CD4-positive, alpha-beta T cell treated with Interleukin-2 at 100 ng/mL for 4 hours (primary cell): Measurements from ENCODE around the gene SLC8A3.
"Not testable (repeated sequence)": the region's sequence is repeated elsewhere in the genome, so short reads cannot be mapped to it uniquely, and the experiment has no call there.

ENCODE experiments used
- DNase-seq: peaks from one replicate; pipeline ENCODE4 v3.0.0-alpha.2; 2020; ENCODE audit warnings: low spot score

Gene SLC8A3, protein sequence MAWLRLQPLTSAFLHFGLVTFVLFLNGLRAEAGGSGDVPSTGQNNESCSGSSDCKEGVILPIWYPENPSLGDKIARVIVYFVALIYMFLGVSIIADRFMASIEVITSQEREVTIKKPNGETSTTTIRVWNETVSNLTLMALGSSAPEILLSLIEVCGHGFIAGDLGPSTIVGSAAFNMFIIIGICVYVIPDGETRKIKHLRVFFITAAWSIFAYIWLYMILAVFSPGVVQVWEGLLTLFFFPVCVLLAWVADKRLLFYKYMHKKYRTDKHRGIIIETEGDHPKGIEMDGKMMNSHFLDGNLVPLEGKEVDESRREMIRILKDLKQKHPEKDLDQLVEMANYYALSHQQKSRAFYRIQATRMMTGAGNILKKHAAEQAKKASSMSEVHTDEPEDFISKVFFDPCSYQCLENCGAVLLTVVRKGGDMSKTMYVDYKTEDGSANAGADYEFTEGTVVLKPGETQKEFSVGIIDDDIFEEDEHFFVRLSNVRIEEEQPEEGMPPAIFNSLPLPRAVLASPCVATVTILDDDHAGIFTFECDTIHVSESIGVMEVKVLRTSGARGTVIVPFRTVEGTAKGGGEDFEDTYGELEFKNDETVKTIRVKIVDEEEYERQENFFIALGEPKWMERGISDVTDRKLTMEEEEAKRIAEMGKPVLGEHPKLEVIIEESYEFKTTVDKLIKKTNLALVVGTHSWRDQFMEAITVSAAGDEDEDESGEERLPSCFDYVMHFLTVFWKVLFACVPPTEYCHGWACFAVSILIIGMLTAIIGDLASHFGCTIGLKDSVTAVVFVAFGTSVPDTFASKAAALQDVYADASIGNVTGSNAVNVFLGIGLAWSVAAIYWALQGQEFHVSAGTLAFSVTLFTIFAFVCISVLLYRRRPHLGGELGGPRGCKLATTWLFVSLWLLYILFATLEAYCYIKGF

DNA sequence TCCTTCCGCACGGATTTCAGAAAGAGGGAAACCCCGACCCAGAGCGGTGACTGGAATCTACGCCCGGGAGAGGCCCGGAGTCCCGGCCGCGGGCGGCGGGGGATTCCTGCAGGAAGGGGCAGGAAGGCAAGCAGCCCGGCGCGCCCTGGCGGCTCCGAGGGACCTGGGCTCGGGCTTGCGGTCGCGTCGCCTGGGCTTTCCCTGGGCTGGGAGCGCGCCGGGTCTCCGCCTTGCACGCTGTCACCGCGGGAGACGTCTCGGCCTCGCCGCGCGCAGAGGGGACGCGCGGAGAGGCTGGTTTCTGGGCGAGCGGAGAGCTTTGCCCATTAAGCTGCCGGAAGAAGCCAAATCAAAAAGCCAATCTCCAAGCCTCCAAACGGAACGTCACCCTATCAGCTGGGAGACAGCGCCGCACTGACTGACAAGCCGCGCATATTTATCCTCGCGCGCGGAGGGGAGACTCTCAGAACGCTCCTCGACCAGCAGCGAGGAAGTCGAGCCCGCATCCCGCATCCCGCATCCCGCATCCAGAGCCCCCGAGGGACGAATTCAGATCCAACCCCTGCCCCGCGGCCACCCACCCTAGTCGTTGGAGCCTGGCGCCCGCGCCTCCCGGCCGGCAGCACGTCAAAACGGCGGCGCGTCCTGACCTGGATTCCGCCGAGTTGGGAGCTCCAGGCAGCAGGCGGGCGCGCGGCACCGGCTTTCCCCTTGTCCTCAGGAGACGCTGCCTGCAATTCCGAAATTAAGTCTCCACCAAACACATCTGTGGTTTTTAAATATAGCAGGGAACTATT lies at the start of gene SLC8A3:
Gene SLC8A3, minus strand, starts transcription at position 293 of the 797 bp plus-strand sequence. CDS start 20,529 bp downstream, outside the sequence.
- DNase-seq, result no peak

DNA sequence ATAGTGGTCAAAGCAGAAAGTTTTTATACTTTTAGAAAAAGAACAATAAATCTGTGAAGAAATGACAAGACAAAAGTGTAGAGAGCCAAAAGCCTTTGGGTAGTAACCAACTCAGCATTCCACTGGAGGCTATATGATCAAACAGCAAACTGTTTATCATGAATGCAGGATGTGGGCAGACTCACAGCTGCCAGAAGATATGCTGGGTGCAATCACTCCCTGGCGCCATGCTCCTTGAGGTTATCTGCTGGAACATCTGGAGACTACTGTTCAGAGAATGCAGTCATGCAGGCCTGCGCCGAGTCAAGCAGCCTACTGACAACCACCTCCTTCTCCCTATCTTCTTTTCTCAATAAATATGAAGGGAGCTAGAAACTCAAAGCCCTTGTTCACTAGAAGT lies 49.0 kb upstream of the SLC8A3 start:
- DNase-seq, result no peak

DNA sequence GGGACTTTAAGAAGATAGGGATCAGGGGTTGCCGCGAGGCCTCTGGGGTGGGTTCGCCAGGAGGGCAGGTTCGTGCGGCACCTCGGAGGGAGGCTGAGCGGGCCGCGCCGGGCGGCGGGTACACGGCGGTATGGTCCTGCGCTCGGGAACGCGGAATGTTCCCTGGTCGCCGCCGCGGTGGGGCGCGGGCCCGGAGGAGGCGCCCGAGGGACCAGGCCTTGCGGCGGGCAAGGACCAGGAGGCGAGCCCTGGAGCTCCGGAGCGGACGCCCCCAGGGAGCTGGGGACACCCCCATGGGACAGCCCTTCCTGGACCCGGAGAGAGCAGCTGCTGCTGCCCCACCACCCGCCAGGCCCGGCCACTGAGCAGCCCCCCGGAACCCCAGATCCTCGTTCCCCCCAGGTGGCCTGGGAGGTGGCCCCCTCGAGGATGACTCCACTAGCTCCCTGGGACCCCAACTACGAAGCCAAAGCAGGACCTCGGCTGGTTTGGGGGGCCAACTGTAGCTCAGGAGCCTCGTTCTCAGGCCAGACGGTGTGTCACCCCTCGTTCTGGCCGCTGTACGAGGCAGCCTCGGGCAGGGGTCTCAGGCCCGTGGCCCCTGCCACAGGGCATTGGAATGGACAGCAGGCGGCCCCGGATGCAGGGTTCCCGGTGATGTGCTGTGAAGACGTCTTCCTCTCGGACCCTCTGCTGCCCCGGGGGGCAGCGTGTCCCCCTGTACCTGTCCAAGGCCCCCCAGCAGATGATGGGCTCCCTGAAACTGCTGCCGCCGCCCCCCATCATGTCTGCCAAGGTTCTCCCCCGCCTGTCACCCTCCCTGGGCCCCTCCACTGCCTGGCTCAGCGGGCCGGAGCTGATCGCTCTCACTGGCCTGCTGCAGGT lies 45.6 kb upstream of the SLC8A3 start:
- no peak for DNase-seq

DNA sequence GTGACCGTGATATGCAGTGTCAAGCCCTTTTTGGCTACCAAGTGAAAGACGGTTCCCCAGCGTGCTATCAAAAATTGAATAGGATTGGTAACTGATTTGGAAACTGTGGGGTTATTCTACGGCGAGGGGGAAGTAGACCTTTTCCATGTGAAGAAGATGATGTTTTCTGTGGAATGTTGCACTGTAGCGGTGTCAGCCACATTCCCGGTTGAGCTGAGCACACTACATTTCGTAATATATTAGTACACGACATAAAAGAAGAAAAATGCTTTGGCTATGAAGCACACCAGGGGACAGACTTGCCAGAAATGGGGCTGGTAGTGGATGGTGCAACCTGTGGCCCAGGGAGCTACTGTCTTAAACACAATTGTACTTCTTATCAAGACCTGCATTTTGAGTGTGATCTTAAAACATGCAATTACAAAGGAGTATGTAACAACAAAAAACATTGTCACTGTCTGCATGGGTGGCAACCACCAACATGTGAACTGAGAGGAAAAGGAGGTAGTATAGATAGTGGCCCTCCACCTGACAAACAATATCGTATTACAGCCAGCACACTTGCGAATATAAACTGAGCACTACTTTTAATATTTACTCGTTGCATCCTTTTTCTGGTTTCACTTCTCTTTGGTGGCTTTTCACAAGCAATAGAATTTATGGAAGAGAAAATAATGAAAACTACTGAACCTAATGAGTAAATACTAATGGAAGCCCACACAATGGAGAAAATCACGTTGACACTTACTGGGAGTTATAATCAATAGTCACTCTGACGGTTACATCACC lies 43.2 kb upstream of the SLC8A3 start:
- not testable (repeated sequence) for DNase-seq

DNA sequence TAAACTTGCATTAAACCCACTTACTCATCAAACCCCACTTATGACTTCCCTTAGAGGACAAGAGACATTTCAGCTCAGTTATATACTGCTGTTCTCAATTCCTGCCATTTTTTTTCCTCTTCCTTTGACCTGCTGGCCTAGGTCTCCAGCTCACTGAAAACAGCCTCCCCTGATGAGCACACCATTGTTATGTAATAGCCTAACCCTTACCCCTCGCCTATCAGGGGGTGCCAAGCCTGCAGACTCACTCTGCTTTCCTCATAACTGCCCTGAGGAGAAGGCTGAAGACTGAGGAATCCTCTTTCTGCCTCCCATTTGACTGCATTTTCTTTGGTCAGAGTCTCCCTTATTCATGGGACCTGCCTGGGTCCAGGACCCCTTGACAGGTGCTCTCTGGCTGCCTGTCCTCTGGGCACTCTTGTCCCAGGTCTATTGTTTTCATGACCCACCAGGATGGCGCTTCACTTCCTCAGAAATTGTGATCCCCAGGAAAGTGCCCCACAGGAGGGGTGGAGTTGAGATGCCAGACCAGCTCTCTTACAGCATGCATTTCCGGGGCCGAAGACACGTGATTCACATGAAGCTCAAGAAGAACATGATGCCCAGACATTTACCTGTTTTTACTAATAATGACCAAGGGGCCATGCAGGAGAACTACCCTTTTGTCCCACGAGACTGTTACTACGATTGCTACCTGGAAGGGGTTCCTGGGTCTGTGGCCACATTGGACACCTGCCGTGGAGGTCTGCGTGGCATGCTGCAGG lies 41.3 kb upstream of the SLC8A3 start:
- not testable (repeated sequence) for DNase-seq

DNA sequence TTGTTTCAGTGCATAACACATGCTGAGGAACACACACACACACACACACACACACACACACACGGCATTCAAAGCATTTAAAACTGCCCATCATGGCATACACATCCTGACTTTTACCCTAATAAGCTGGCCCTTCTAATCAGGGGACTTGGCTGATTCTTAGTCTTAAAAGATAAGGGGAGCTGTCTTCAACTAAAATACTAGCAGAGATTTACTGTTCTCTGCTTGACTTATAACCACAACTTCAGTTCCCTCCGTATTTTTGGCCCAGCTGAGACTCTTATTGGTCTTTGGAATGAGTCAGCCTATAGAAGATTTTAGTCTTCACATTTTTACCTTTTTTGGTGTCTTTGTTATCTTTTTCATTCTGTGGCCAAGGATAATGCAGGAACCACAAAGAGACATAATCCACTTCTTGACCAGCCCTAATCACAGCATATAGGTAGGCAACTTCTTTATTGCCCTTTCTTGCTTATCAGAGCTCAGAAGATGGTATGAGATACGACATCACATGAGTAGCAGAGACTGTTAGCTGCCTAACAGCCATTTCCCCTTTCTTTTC lies 25.1 kb upstream of the SLC8A3 start:
- DNase-seq, result no peak

DNA sequence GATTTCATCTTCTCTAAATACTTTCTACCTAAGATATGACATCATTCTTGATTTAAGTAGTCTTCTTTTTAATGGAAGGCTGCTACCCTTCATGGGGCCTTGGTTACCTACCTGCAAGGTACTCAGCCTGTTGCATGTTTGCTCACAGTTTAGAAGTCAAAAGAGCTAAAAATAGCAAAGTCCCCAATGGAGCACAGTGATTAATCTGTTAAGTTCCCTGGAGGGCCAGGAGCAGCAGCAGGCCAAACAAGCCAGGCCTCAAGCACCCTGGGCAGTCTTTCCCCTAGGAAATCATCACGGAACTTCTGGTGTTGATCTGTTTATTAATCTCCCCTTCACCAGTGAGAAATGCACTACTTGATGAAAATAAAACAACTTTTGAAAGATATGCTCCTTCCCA lies 24.0 kb upstream of the SLC8A3 start:
- DNase-seq, result no peak

DNA sequence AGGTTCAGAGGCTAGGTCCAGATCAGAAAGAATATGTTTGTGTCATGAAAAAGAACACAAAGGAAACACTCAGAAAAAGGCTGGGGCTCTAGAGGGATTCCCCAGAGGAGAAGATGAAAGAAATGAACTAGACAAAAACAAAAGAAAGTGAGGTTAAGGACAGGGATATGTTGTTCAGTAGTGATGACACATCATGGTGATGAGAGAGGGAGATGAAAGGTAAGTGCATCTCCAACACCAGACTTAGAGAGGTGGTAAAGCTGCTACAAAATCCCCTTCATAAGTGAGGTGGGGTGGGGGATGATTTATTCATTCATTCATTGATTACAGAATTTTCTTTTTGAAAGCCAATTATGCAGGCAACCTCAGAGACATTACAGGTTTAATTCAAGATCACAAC lies 19.6 kb upstream of the SLC8A3 start:
- DNase-seq, result no peak

DNA sequence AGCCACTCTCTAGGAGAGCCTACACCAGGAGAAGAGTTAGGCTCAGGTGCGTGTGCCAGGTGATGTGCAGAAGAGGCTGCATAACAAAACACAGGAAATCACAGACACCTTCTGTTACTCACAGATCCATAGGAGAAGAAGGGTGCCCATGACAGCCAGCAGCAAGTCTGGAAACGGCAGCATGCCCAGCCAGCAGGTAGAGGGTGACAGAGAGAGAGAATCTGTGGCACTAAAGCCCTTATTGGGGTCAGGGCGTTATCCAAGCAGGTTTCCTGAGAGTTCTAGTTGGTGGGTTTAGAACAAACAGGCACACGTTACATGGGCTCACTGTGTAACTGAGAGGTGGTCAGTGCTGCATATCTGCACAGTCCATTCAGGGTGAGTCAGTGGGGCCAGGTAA lies 14.9 kb upstream of the SLC8A3 start:
- DNase-seq, result no peak

DNA sequence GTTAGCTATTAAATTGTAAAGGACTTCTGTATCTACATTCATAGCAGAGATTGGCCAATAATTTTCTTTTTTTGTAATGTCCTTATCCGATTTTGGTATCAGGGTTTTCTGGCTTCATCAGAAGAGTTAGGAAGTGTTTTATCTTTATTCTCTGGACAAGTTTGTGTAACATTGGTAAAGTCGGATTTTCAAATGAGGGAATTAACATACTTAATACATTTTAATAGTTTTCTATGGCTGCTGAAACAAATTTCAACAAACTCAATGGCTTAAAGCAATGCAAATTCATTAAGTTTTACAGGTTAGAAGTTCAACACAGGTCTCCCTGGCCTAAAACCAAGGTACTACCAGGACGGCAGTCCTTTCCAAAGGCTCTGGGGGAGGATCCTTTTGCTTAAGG lies 13.2 kb upstream of the SLC8A3 start:
- no peak for DNase-seq

DNA sequence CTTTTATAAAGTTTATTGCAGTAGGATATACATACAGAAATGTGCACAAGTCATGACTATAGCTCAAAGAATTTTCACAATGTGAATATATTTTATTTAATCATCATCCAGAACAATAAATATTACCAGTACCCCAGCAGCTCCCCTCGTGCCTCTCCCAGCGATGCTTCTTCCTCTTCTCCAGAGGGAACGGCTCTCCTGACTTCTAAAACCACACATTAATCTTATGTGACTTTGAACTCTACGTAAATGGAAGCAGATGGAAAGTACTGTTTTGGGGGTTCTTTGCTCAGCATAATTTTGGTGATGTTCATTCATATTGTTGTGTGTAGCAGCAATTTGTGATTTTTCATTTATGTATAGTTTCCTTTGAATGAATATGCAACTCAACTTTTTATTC lies 4.6 kb upstream of the SLC8A3 start:
- DNase-seq, result no peak

DNA sequence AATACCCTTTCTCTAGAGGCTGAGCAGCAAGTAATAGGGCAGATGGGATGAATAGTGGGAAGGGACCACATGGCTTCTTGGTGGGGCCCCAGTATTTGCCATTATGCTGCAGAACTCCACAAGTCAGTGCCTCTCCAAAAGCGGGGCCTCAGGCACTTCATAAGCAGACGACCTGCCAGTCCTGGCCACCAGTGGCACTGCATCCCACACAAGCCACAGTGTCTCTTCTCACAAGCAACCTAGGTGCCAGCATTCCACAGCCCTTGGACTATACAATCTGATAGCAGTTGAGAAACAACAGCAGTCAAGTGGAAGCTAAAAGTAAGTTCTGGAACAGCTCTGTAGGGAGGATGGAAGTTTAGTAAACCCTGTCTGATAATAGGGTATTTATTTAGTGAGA lies 4.2 kb upstream of the SLC8A3 start:
- DNase-seq, result no peak

DNA sequence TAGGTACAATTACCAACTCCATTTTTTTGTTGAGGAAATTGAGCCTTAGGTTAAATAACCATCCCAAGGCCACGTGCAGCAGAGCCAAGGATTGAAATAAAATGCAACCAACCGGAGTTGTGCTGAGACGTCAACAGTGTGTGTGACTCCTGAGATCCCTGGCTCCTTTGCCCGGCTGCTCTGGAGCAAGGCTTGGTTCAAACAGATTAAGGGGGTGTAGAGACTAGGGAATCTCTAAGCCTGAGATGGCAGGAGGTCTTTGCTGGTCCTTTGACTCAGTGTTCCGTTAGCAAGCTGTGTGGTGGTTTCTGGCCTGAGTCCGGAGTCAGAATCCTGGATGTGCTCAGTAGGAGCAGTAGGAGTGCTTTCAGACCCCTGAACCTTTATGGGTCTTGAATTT lies 1.4 kb upstream of the SLC8A3 start:
- no peak for DNase-seq

DNA sequence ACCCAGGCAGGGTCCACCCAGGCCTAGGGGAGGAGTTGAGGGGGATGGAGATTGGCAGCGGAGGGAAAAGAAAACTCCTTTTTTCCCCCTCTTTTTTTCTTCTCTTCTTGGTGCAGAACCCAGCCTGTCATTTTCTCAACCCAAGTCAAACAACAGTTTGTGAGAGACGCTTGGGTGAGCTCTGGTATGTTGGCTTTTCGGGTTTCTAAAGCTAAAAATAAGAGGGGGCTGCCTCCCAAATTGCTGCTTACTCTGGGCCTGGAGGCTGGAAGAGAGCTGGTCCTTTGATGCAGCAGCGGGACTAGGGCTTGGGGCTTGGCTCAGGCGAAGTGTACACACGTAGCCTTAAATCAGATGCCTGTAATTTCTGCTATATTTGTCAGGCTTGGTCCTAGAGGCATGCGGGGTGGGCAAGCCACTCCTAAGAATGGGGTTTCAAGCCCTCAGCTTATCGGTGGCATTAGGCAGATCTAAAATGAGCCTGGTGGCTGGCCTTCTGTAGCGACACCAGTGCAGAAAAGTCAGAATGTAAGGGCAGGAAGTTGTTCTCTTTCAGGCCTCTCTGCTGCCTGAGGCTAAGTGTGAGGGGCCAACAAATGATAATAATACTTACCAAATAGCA lies 816 bp upstream of the SLC8A3 start:
- no peak for DNase-seq

DNA sequence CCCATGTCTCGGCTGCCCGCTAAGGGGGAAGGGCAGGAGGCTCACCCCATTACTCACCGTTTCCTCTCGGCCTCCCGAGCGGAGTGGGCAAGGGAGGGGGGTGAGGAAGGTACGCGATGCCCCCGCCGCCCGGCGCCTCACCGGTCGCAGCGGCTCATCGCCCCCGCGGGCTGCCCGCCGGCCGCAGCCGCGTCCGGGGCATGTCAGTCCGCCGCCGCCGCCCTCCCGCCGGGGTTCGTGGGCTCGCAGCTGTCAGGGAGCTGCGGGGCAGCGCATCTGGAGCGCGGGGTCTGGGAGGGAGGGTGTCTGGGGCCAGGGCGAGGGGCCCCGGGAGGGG lies 461 bp downstream of the SLC8A3 start:
- DNase-seq, result no peak

DNA sequence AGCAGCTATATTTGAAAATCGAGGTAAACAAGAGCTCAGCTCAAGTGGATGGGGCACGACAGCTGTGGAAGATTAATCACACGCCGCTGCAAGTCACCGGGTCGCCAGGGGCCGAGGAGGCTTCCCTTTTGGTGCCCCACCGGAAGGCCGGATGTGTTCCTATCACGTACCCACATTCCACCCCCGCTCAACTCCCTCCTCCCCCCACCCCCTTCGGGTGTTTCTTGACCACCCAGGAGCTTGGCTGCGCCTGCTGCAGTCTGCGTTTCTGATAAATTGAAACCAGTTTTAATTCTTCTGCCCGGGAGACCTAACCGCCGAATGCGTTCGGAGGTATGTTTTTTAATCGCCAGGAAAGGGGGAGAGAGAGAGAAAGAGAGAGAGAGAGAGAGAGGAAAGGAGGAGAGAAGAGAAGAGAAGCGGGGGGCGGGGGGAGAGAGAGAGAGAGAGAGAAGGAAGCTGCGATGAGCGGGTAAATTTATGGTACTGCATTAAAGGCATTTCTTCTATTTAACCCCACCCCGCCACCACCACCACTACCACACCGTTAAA lies 1.8 kb downstream of the SLC8A3 start:
- DNase-seq, result no peak

DNA sequence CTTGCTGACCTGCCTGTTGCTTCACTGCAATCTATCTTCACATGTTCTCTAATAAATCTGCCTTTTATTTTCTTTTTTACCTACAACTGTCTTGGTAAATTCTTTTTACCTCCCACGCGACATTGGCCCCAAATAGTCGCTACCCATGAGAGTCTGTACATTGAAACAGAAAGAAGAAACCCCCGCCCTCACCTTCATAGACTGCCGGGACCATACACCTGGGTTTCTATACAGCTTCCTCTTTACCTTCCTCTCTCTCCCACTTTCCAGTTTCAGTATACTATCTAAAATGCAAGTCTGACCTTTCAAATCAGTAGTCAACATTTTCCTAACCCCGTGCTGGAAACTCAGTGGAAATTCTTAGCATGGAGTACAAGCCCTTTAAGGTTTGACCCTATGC lies 4.8 kb downstream of the SLC8A3 start:
- no peak for DNase-seq

DNA sequence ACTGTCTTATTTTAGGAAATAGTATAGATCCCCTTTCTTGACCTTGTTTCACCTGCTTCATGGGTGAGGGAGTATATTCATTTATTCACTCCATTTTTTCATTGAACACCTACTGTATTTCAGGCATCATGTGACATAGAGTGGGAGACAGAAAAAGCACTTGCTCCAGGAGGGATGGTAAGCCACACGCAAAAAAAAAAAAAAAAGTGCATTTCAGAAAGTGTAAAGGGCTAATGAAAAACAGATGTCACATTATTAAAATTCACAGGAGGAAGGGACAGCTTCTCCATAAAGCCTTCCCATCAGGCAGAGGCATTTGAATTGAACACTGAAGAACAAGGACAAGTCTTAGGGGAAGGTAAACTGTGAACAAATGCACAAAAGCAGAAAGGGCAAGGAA lies 7.5 kb downstream of the SLC8A3 start:
- no peak for DNase-seq

DNA sequence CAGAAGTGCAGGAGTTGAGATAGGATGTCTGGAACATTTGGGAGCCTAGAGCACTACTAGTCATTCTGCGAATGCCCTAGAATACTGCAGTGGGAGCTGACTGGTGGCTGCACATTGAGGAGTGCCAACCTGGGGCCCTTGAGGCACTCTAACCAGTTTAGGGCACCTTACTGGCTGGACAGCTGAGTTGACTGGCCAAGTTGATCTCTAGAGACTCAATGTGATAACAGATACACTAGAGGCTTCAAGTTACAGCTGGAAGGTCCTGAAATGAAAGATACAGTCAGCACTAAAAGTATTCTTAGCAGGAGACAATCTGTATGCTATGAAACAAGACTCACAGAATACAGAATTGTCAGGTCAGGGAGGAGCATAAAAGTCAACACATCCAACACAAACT lies 8.0 kb downstream of the SLC8A3 start:
- no peak for DNase-seq
